A549 (cell line): ENCODE data around the gene SOS2. TPM values are rescaled to one million over a fixed set of nuclear protein-coding genes. Genes with fewer than 3 reads are reported as not detected.

Source experiments
- ATAC-seq, 2 experiments: fragments of 200-7000 bp in 1 of 2; fragments of >200 bp in 1 of 2; cut with Nextera tagmentation in 1 of 2; cut with Tn5 transposase in 1 of 2; 3 replicates each; pipeline versions ENCODE4 v1.8.0 to v1.9.1; 2018 to 2020; ENCODE audit warnings: mild to moderate bottlenecking in 1 of 2, moderate library complexity in 1 of 2
- CTCF ChIA-PET: fragments of 300-600 bp; sonication (Branson Sonifier 250); formaldehyde crosslinking; extraction: SDS; loops from one replicate; lab custom pipeline; 2021; ENCODE audit warnings: antibody characterized with exemption, inconsistent platforms; lab: Yijun Ruan, JAX
- POLR2A ChIA-PET: fragments of 350-600 bp; formaldehyde crosslinking; extraction: SDS; loops from one replicate; lab custom pipeline; 2021; ENCODE audit warnings: antibody characterized with exemption, inconsistent platforms; lab: Yijun Ruan, JAX
- DNase-seq, 2 experiments: peaks; one replicate each; pipeline versions ENCODE4 v3.0.0 to v3.0.0-alpha.2; 2011 to 2016; ENCODE audit warnings: low read depth in 1 of 2, low spot score in 1 of 2
- FAIRE-seq: peaks from 2 replicates; lab custom pipeline; 2011; peaks lifted over from hg19 to GRCh38; lab: Jason Lieb, UNC
- H3K27ac ChIP-seq, 2 experiments: fragments of >200 bp; sonication (Bioruptor Twin); formaldehyde crosslinking; 3 replicates each; pipeline ENCODE4 v1.5.1; 2016 to 2017
- H3K4me1 ChIP-seq: fragments of >200 bp; sonication (Bioruptor Twin); formaldehyde crosslinking; 3 replicates; pipeline ENCODE4 v1.6.1; 2016
- H3K4me2 ChIP-seq: fragments of >200 bp; sonication (Bioruptor Twin); formaldehyde crosslinking; 3 replicates; pipeline ENCODE4 v1.6.1; 2016
- H3K4me3 ChIP-seq: fragments of >200 bp; sonication (Bioruptor Twin); formaldehyde crosslinking; 3 replicates; pipeline ENCODE4 v1.5.1; 2016
- H3K9me3 ChIP-seq: fragments of >200 bp; sonication (Bioruptor Twin); formaldehyde crosslinking; 3 replicates; pipeline ENCODE4 v1.6.1; 2016
- BHLHE40 ChIP-seq: IDR thresholded peaks from 2 replicates; pipeline ENCODE4 v1.6.1; 2012; ENCODE audit warnings: low read depth, low read length, inconsistent platforms
- CBX8 ChIP-seq: fragments of 200-600 bp; sonication (generic); IDR thresholded peaks from 2 replicates; pipeline ENCODE4 v1.6.1; 2016
- CHD2 ChIP-seq: fragments of 150-350 bp; IDR thresholded peaks from 2 replicates; pipeline ENCODE4 v1.6.1; 2014; ENCODE audit warnings: low read length; ENCODE audit not compliant: partially characterized antibody
- CHD4 ChIP-seq: fragments of 200-600 bp; sonication (generic); IDR thresholded peaks from 2 replicates; pipeline ENCODE4 v1.6.1; 2016; ENCODE audit warnings: antibody characterized with exemption, mild to moderate bottlenecking, borderline replicate concordance
- CTCF ChIP-seq: fragments of >200 bp; sonication (Bioruptor Twin); formaldehyde crosslinking; IDR thresholded peaks from 3 replicates; pipeline ENCODE4 v1.5.1; 2016
- E2F6 ChIP-seq: IDR thresholded peaks from 2 replicates; pipeline ENCODE4 v1.6.1; 2012; ENCODE audit warnings: low read depth, borderline replicate concordance
- EHF ChIP-seq: fragments of 250-450 bp; sonication (Bioruptor Pico); IDR thresholded peaks from 2 replicates; pipeline ENCODE4 v1.5.0; 2020; ENCODE audit warnings: mild to moderate bottlenecking
- ESRRA ChIP-seq: fragments of 150-350 bp; IDR thresholded peaks from 2 replicates; pipeline ENCODE4 v1.6.1; 2014; ENCODE audit warnings: mild to moderate bottlenecking, low read length, borderline replicate concordance
- FOXS1 ChIP-seq: fragments of 250-450 bp; sonication (Bioruptor Pico); IDR thresholded peaks from 2 replicates; pipeline ENCODE4 v1.5.0; 2020; ENCODE audit warnings: mild to moderate bottlenecking, moderate library complexity
- HEYL ChIP-seq: fragments of 250-450 bp; sonication (Bioruptor Pico); IDR thresholded peaks from 2 replicates; pipeline ENCODE4 v1.8.0; 2021; ENCODE audit warnings: mild to moderate bottlenecking, moderate library complexity
- HMGXB4 ChIP-seq: fragments of 250-450 bp; sonication (Bioruptor Pico); IDR thresholded peaks from 2 replicates; pipeline ENCODE4 v1.5.0; 2021; ENCODE audit warnings: mild to moderate bottlenecking, moderate library complexity, borderline replicate concordance
- HOXB13 ChIP-seq: fragments of 250-450 bp; sonication (Bioruptor Pico); IDR thresholded peaks from 2 replicates; pipeline ENCODE4 v1.5.0; 2020; ENCODE audit warnings: low read depth, mild to moderate bottlenecking, moderate library complexity
- HOXB5 ChIP-seq: fragments of 250-450 bp; sonication (Bioruptor Pico); IDR thresholded peaks from 2 replicates; pipeline ENCODE4 v1.5.0; 2020; ENCODE audit warnings: mild to moderate bottlenecking, moderate library complexity
- JUNB ChIP-seq: fragments of >200 bp; sonication (Bioruptor Twin); formaldehyde crosslinking; IDR thresholded peaks from 2 replicates; pipeline ENCODE4 v1.6.1; 2016
- KDM5A ChIP-seq: fragments of 200-600 bp; sonication (generic); IDR thresholded peaks from 2 replicates; pipeline ENCODE4 v1.6.1; 2016; ENCODE audit warnings: antibody characterized with exemption, mild to moderate bottlenecking
- MAFK ChIP-seq: fragments of 450-650 bp; IDR thresholded peaks from 2 replicates; pipeline ENCODE4 v1.6.1; 2014; ENCODE audit not compliant: partially characterized antibody
- MAX ChIP-seq: IDR thresholded peaks from 2 replicates; pipeline ENCODE4 v1.6.1; 2012
- MAZ ChIP-seq: fragments of 150-350 bp; IDR thresholded peaks from 2 replicates; pipeline ENCODE4 v1.6.1; 2014; ENCODE audit warnings: antibody characterized with exemption, low read depth, low read length, borderline replicate concordance
- RAD21 ChIP-seq, 2 experiments: fragments of >200 bp in 1 of 2; sonication (Bioruptor Twin) in 1 of 2; formaldehyde crosslinking in 1 of 2; IDR thresholded peaks in 1 of 2; conservative IDR thresholded peaks in 1 of 2; 2 replicates in 1 of 2; 3 replicates in 1 of 2; pipeline ENCODE4 v1.6.1; 2012 to 2018; ENCODE audit warnings: inconsistent platforms in 1 of 2
- SMC3 ChIP-seq: fragments of >200 bp; sonication (Bioruptor Twin); formaldehyde crosslinking; IDR thresholded peaks from 3 replicates; pipeline ENCODE4 v1.6.1; 2018; ENCODE audit warnings: inconsistent platforms
- ZFP36 ChIP-seq: fragments of 450-650 bp; IDR thresholded peaks from 2 replicates; pipeline ENCODE4 v1.6.1; 2014; ENCODE audit warnings: borderline replicate concordance; ENCODE audit not compliant: partially characterized antibody
- ZNF302 ChIP-seq: fragments of 250-450 bp; sonication (Bioruptor Pico); IDR thresholded peaks from 2 replicates; pipeline ENCODE4 v1.9.0; 2021; ENCODE audit warnings: inconsistent platforms, mild to moderate bottlenecking, moderate library complexity
- WGBS: methylation state at CpG from one replicate; pipeline ENCODE4 v1.1.6; 2017; ENCODE audit errors: missing lambda C conversion rate; 5-methylcytosine and 5-hydroxymethylcytosine counted together
- polyA plus RNA-seq, 4 experiments: library from polyadenylated mRNA; depleted of rRNA in 3 of 4; stranded (reverse); fragments of >200 nt; fragmentation: RNase III in 1 of 4; extraction: RNeasy Plus Mini Kit Qiagen cat#74134 plus additional on column Dnase treatment in 1 of 4; gene quantifications; 2 replicates in 3 of 4; 3 replicates in 1 of 4; pipeline ENCODE4 v1.2.3, GENCODE V29; 2011 to 2017

SOS2 gene
- polyA plus RNA-seq, 2 of the 4 experiments (the other 2 are of a cell fraction): 9.6 to 23.0 TPM

GRCh38 chr14:50148799-50149198 lies 82.6 kb downstream of the SOS2 start:
- FAIRE-seq (no peak), ATAC-seq (no peak), DNase-seq (no peak)
- Histone ChIP-seq H3K4me3 (no peak overlapping the region), H3K4me1 (peaks cover 10% of the 10 kb centered on the region), H3K9me3 (no peaks in the 10 kb centered on the region), H3K27ac (no peak overlapping the region), H3K4me2 (no peak overlapping the region)
- ChIA-PET POLR2A (no interaction called here), CTCF (interaction anchor here (0.6 kb wide), 1 partner anchor 36 kb away, joined by 3 read pairs; no protein-coding TSS in a partner anchor)
- TF ChIP-seq FOXS1 (no peak), SMC3 (no peak), JUNB (no peak), BHLHE40 (no peak), MAFK (no peak), HOXB13 (CRISPR knock-in tag) (no peak), MAX (no peak), KDM5A (no peak), HOXB5 (CRISPR knock-in tag) (no peak), HMGXB4 (CRISPR knock-in tag) (no peak), EHF (CRISPR knock-in tag) (no peak), CHD4 (no peak), RAD21 (conservative IDR thresholded peaks at IDR 0.05 in 1 of 2, IDR thresholded peaks at IDR 0.05 in 1 of 2) (no peak), CBX8 (no peak), ZFP36 (no peak), HEYL (CRISPR knock-in tag) (no peak), ESRRA (no peak), ZNF302 (CRISPR knock-in tag) (no peak), E2F6 (no peak), MAZ (no peak)
- 74% methylated on average over 4 of the region's 4 CpGs for WGBS

GRCh38 chr14:50139192-50139591 lies 92.2 kb downstream of the SOS2 start:
- POLR2A ChIA-PET: no interaction called here
- DNase-seq: no peak

More at GRCh38 chr14:50139192-50139591, 92.2 kb downstream of the SOS2 start:
- H3K4me3 ChIP-seq: no peak overlapping the region
- no peak for ATAC-seq
- no peak overlapping the region for H3K27ac ChIP-seq
- 90% methylated on average over 3 of the region's 3 CpGs for WGBS
- H3K9me3 ChIP-seq: no peaks in the 10 kb centered on the region
- CTCF ChIA-PET: interaction anchor here (1.0 kb wide), 1 partner anchor 280 kb away, joined by 3 read pairs; no protein-coding TSS in a partner anchor
- H3K4me2 ChIP-seq: no peak overlapping the region
- no peaks in the 10 kb centered on the region for H3K4me1 ChIP-seq
- no peak for TF ChIP-seq CHD2
- no peak for TF ChIP-seq CTCF
- TF ChIP-seq, all 56 proteins: peak for 0
- no peak for FAIRE-seq
